Upper lobe of left lung (tissue), 4 donors: ENCODE results near the gene ILDR1.

ENCODE experiments used
- EP300 ChIP-seq, 4 donors: sonication (generic); formaldehyde crosslinking; IDR thresholded peaks; one replicate each; pipeline ENCODE4 v1.5.1; 2017; ENCODE audit warnings: antibody characterized with exemption in 4 of 4, control low read depth in 2 of 4
- TF ChIP-seq, protein P1 (sequence below), 6 experiments: fragments of 450-650 bp in 4 of 6; fragments of 200-600 bp in 2 of 6; sonication (generic) in 2 of 6; IDR thresholded peaks; one replicate each; pipeline ENCODE4 v1.5.1; 2016 to 2019; ENCODE audit warnings: antibody characterized with exemption in 6 of 6

DNA sequence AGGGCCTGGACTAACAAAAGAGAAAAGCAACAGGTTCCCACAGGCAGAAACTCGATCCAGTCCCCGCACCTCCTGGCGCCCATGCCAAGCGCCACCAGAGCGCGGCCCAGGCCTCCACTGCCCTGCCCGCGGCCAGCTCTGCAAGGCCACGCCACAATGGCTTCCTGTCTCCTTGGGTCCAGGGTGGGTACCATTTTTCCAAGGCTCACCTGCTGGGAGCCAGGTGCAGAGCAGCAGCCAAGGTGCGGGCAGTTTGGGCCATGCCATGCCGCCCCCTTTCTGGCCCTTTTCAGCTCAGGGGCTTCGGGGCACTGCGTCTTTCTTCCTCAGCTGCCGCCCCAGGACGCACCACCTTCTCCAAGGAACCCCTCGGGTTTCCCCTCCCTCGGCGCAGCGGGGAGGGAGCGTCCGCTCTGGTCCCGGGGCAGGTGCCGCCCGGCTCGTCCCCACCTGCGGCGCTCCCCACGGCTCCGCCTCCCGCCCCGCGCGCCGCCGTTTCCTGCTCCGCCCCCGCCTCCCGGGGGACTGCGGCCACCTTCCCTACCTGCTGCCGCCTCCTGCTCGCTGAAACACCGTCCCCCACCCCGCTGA is at the start of gene ILDR1:
- TF ChIP-seq, protein P1, sequence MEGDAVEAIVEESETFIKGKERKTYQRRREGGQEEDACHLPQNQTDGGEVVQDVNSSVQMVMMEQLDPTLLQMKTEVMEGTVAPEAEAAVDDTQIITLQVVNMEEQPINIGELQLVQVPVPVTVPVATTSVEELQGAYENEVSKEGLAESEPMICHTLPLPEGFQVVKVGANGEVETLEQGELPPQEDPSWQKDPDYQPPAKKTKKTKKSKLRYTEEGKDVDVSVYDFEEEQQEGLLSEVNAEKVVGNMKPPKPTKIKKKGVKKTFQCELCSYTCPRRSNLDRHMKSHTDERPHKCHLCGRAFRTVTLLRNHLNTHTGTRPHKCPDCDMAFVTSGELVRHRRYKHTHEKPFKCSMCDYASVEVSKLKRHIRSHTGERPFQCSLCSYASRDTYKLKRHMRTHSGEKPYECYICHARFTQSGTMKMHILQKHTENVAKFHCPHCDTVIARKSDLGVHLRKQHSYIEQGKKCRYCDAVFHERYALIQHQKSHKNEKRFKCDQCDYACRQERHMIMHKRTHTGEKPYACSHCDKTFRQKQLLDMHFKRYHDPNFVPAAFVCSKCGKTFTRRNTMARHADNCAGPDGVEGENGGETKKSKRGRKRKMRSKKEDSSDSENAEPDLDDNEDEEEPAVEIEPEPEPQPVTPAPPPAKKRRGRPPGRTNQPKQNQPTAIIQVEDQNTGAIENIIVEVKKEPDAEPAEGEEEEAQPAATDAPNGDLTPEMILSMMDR (IDR thresholded peaks at IDR 0.05), result peak in 2 of 6 experiments; percentile 7 to 13
- no peak for TF ChIP-seq EP300 (IDR thresholded peaks at IDR 0.05)
